Activated T-cell treated with anti-CD3 and anti-CD28 coated beads, Interleukin-2, amount 50 U/mL, for 72 hours (primary cell): ENCODE data around the gene TMEM140. TPM values are rescaled to one million over a fixed set of nuclear protein-coding genes. Genes with fewer than 3 reads are reported as not detected.
"Not testable (repeated sequence)": the region's sequence is repeated elsewhere in the genome, so short reads cannot be mapped to it uniquely, and the experiment has no call there.

ENCODE experiments used
- ATAC-seq, 2 donors: fragments of 150-1000 bp; cut with Tn5 transposase; replicated peaks in 1 of 2; 2 replicates each; pipeline ENCODE4 v1.10.0; 2021; ENCODE audit warnings: moderate library complexity in 2 of 2, mild to moderate bottlenecking in 1 of 2
- DNase-seq, 2 donors: peaks; one replicate each; pipeline ENCODE4 v3.0.0; 2021 to 2022; ENCODE audit warnings: mixed read lengths in 1 of 2
- H3K27ac Mint-ChIP-seq: one replicate; pipeline ENCODE4 v1.8.0; 2022; ENCODE audit warnings: mild to moderate bottlenecking, moderate library complexity, mixed read lengths
- H3K27me3 Mint-ChIP-seq: one replicate; pipeline ENCODE4 v1.8.0; 2022; ENCODE audit warnings: low read depth, mixed read lengths
- H3K36me3 Mint-ChIP-seq, 2 donors: one replicate each; pipeline ENCODE4 v1.8.0; 2022; ENCODE audit warnings: mixed read lengths in 2 of 2, mild to moderate bottlenecking in 1 of 2; ENCODE audit not compliant: insufficient read depth in 2 of 2
- H3K4me1 Mint-ChIP-seq: one replicate; pipeline ENCODE4 v1.8.0; 2022; ENCODE audit warnings: low read depth, mixed read lengths
- H3K4me3 Mint-ChIP-seq, 2 donors: one replicate each; pipeline ENCODE4 v1.8.0; 2022; ENCODE audit warnings: mild to moderate bottlenecking in 2 of 2, mixed read lengths in 2 of 2, moderate library complexity in 2 of 2
- H3K9me3 Mint-ChIP-seq, 2 donors: one replicate each; pipeline ENCODE4 v1.8.0; 2022; ENCODE audit warnings: mixed read lengths in 2 of 2
- total RNA-seq, 2 donors: library from RNA; stranded (reverse); gene quantifications; one replicate each; pipeline ENCODE4 v1.2.3, GENCODE V29; 2022

The TMEM140 gene
- total RNA-seq, 2 donors from 2014 or later = 26.4 to 37.0 TPM

DNA sequence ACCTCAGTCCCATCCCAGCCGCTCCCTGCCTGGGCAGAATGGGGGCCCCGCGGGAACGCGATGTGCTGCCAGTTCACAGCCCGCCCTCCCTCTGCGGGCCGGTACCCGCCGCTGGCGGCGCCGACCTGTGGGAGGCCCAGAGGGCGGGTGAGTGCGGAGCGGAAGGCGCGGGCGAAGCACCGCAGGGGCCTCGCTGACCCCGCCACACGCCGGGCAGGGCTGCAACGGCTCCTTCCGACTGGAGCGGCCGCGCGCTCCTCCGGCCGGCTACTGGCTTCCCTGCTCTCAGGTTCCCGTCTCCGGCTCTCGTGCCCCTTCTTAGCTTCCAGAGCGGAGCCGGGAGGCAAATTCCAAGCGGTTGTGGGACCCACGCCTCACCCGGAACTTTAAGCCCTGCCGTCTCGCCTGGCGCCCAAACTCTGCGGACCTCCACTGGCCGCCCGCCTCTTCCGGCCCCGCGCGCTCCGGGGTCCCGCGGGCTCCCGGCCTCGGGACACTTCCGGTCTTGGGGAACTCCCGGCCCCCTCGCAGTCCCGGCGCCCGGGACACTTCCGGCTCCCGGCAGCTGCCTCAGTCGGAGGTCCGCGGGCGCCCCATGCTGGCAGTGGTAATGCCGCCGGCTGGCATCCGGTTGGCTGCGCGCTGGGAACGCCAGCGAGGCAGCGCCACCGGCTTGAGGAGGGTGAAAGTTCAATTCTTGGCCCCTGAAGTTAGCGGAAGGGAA is 22.6 kb downstream of the TMEM140 start, which contains the start of gene CYREN:
Gene CYREN, minus strand, starts transcription at position 434 of the 724 bp plus-strand sequence. CDS start 1,785 bp downstream, outside the sequence.
- Mint-ChIP-seq H3K4me1 (peaks cover 50% of the 10 kb centered on the region), H3K27me3 (no peaks in the 10 kb centered on the region), H3K9me3 (no peaks in the 10 kb centered on the region), H3K36me3 (peaks cover 3 to 13% of the 10 kb centered on the region in 2 donors), H3K4me3 (peak within 1 kb of the TSS; percentile 93 to 94), H3K27ac (peak within 1 kb of the TSS; percentile 96)
- DNase-seq (peak; percentile 94), ATAC-seq (peak; percentile 86)

DNA sequence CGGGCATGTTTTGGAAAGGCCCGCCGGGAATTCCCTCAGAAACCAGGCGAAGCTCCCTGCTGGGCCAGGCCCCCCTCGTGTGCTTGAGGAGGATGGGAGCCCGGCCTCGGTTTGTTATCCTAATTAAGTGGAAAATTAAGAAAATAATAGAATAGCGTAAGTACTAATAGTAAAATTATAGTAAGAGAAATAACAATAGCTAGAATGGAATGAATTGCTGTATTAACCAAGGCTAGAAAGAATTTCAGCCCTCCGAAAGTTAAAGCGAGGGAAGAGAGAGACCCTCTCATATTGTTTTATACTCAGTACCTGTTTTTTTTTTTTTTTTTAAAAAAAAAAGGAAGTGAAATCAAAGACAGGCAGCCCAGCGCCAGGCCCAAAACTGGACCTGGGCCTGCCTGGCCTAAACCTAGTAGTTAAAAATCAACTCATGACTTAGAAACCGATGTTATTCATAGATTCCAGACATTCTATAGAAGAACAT is 23.2 kb downstream of the TMEM140 start:
- not testable (repeated sequence) for ATAC-seq, H3K9me3 Mint-ChIP-seq, H3K27me3 Mint-ChIP-seq, DNase-seq
- Mint-ChIP-seq H3K4me3 (peak overlapping the region; percentile 93 to 94), H3K36me3 (peaks cover 3 to 13% of the 10 kb centered on the region in 2 donors), H3K27ac (peak overlapping the region; percentile 96), H3K4me1 (peaks cover 50% of the 10 kb centered on the region)

DNA sequence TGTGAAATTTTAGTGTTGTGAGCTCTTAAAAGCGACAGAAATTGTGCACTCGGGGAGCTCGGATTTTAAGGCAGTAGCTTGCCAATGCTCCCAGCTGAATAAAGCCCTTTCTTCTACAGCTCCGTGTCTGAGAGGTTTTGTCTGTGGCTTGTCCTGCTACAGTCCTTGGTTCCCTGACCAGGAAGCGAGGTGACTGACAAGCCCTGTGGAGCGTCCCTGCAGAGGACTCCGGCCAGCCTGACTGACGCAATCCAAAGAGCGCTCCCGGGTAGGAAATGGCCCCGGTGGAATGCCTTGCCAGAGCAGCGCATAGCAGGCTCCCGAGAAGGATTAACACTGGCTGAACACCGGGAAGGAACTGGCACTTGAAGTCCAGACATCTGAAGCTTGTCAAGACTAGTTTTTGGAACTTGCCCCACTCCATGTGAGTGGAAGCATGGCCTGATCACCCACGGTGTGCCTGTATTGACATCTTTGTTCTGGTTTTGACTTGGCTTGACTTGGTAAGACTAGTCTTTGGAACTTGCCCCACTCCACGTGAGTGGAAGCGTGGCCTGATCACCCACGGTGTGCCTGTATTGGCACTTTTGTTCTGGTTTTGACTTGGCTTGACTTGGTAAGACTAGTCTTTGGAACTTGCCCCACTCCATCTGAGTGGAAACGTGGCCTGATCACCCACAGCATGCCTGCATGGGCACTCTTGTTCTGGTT is 23.9 kb downstream of the TMEM140 start:
- not testable (repeated sequence) for H3K27me3 Mint-ChIP-seq, H3K9me3 Mint-ChIP-seq, ATAC-seq
- H3K4me3 Mint-ChIP-seq = peak overlapping the region; percentile 64 to 93
- DNase-seq = peak in 1 of 2 donors; percentile 37
- peaks cover 45% of the 10 kb centered on the region for H3K4me1 Mint-ChIP-seq
- H3K36me3 Mint-ChIP-seq = peaks cover 3 to 13% of the 10 kb centered on the region in 2 donors
- H3K27ac Mint-ChIP-seq = peak overlapping the region; percentile 52

DNA sequence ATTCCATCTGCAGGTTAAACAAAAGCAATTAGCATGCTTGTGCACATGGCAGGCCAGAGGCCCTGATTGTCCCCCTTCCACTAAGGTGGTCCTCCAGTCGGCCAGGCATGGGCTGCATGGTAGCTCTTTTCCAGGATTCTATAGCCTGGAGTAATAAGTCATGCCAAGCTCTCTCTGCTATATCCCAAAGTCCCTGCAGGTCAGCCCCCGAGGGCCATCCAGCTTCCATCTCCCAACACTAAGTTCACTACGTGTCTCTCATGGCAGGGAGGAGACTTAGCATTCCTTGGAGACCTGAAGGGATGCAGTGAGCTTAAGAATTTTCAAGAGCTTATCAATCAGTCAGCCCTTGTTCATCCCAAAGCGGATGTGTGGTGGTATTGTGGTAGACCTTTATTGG is 26.0 kb downstream of the TMEM140 start:
- not testable (repeated sequence) for H3K9me3 Mint-ChIP-seq, H3K27ac Mint-ChIP-seq, ATAC-seq, DNase-seq, H3K4me3 Mint-ChIP-seq, H3K36me3 Mint-ChIP-seq, H3K27me3 Mint-ChIP-seq
- peaks cover 26% of the 10 kb centered on the region for H3K4me1 Mint-ChIP-seq

DNA sequence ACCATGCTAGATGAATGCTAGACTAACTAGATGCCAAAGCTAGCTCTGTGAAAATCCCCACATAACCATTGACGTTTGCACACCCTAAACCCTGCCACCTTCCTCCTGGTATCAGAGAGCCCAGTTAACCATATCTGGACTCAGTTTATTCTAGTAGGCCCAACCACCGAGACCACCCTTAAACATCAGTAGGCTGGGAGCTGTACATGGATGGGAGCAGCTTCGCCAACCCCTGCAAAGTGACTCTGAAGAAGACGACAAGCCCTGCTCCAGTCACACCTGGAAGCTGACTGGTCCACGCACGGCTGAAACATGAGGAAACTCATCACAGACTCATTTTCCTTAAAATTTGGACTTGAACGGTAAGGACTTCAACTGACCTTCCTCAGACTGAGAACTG is 27.1 kb downstream of the TMEM140 start:
- ATAC-seq (no peak), DNase-seq (no peak)
- Mint-ChIP-seq H3K36me3 (peaks cover 6 to 7% of the 10 kb centered on the region in 2 donors), H3K4me1 (peaks cover 17% of the 10 kb centered on the region), H3K9me3 (peaks cover 4 to 5% of the 10 kb centered on the region in 2 donors), H3K4me3 (no peak overlapping the region), H3K27me3 (no peaks in the 10 kb centered on the region), H3K27ac (no peak overlapping the region)

DNA sequence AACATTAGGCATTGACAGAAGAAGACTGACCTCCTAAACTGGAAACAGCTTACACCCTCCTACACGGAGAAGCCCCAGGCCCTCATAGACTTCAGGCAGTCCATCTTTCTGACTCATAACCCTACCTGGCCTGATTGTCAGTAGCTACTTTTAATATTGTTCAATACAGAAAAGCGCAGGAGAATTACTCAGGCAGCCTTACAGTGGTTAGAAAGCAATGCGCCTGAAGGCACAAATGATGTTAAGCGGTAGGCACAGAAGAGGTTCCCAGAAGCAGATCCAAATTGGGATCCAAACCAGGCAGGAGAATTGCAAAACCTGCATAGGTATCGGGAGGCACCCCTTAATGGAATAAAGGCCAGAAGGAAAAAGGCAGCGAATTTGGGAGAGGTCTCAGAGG is 28.1 kb downstream of the TMEM140 start:
- ATAC-seq = no peak
- no peak overlapping the region for H3K4me3 Mint-ChIP-seq
- H3K27me3 Mint-ChIP-seq = no peaks in the 10 kb centered on the region
- peaks cover 6 to 7% of the 10 kb centered on the region in 2 donors for H3K9me3 Mint-ChIP-seq
- DNase-seq = no peak
- no peak overlapping the region for H3K27ac Mint-ChIP-seq
- H3K4me1 Mint-ChIP-seq = peaks cover 19% of the 10 kb centered on the region
- H3K36me3 Mint-ChIP-seq = peaks cover 11 to 13% of the 10 kb centered on the region in 2 donors

DNA sequence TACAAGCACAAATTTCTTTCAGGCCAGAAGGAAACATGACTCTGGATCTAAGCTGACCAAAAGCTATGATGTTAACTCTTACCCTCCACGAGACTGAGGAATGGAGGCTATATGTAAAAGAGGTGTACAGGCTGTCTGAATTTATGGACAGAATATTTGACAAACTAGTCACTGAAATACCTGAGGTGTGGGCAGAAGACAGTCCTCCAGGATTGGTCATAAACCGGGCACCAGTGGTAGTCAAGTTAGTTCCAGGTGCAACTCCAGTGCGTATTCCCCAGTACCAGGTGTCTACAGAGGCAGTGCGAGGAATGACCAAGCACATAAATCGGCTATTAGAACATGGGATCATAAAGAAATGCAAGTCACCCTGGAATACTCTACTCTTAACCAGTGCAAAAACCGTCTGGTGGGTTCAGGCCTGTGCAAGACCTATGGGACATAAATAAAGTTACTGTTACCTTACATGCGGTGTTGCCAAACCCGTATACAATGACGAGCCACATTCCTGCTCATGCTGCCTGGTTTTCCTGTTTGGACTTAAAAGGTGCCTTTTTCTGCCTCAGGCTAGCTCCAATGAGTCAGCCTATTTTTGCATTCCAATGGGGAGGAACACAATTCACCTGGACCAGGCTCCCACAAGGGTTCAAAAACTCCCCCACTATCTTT is 29.3 kb downstream of the TMEM140 start:
- Mint-ChIP-seq H3K4me1 (peaks cover 8% of the 10 kb centered on the region), H3K36me3 (peaks cover 18 to 23% of the 10 kb centered on the region in 2 donors), H3K4me3 (no peak overlapping the region), H3K27me3 (no peaks in the 10 kb centered on the region), H3K27ac (no peak overlapping the region), H3K9me3 (peaks cover 11 to 13% of the 10 kb centered on the region in 2 donors)
- no peak for DNase-seq
- no peak for ATAC-seq

DNA sequence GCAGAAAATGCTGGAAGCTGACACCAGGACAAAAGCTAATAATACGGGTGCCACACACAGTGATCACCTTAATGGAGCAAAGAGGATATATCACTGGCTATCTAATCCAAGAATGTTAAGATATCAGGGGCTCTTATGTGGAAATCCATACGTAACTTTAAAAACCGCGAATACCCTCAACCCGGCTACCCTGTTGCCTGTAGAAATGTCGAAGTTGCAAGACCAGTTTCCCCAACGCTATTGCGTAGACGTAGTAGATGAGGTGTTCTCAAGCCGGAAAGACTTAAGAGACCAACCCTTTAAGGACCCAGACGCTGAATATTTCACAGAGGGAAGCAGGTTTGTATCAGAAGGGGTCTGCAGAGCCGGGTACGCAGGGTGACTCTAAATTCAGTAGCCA is 30.5 kb downstream of the TMEM140 start:
- peaks cover 24 to 32% of the 10 kb centered on the region in 2 donors for H3K36me3 Mint-ChIP-seq
- no peak overlapping the region for H3K4me3 Mint-ChIP-seq
- DNase-seq = no peak
- ATAC-seq = no peak
- H3K27me3 Mint-ChIP-seq = no peaks in the 10 kb centered on the region
- H3K27ac Mint-ChIP-seq = no peak overlapping the region
- peaks cover 12 to 13% of the 10 kb centered on the region in 2 donors for H3K9me3 Mint-ChIP-seq
- peaks cover 6% of the 10 kb centered on the region for H3K4me1 Mint-ChIP-seq

DNA sequence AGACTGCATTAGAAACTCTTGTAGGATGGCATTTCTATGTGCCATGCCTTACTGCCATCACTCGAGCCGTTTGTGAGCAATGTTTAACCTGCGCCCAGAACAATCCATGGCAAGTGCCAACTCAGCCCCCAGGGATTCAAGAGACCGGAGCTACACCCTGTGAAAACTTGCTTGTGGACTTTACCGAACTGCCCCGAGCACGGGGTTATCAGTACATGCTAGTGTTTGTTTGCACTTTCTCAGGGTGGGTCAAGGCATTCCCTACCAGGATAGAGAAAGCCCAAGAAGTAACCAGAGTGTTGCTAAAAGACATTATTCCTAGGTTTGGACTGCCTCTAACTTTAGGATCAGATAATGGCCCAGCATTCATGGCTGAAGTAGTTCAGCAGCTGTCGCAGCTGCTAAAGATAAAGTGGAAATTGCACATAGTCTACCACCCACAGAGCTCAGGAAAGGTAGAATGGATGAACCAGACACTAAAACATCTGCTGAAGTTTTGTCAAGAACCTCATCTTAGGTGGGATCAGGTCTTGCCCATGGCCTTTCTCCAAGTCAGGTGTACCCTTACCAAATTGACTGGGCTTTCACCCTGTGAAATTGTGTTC is 31.6 kb downstream of the TMEM140 start:
- Mint-ChIP-seq H3K4me1 (peaks cover 6% of the 10 kb centered on the region), H3K27ac (no peak overlapping the region), H3K4me3 (no peak overlapping the region), H3K9me3 (peaks cover 12 to 13% of the 10 kb centered on the region in 2 donors), H3K36me3 (peaks cover 28 to 41% of the 10 kb centered on the region in 2 donors), H3K27me3 (no peaks in the 10 kb centered on the region)
- ATAC-seq = no peak
- DNase-seq = no peak

DNA sequence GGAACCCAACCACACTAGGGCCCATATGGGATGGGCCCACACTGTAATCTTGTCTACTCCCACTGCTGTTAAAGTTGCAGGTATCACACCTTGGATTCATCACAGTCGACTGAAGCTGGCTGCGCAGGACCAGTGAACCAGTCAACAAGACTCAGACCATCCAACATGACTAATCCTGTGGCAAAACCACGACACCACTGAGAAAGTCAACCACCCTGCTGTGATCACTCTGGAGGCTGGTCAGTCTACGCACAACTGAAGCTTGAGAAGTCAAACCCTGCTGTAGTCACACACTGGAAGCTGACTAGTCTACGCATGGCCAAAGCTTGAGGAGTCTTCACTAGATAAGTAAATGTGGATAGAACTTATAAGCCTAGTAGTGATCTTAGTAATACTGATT is 32.2 kb downstream of the TMEM140 start:
- Mint-ChIP-seq H3K27ac (no peak overlapping the region), H3K4me3 (no peak overlapping the region), H3K36me3 (peaks cover 29 to 44% of the 10 kb centered on the region in 2 donors), H3K9me3 (peaks cover 12 to 13% of the 10 kb centered on the region in 2 donors), H3K27me3 (no peaks in the 10 kb centered on the region), H3K4me1 (peaks cover 6% of the 10 kb centered on the region)
- peak in 1 of 2 donors; percentile 48 for DNase-seq
- ATAC-seq = peak; percentile 80 to 81

DNA sequence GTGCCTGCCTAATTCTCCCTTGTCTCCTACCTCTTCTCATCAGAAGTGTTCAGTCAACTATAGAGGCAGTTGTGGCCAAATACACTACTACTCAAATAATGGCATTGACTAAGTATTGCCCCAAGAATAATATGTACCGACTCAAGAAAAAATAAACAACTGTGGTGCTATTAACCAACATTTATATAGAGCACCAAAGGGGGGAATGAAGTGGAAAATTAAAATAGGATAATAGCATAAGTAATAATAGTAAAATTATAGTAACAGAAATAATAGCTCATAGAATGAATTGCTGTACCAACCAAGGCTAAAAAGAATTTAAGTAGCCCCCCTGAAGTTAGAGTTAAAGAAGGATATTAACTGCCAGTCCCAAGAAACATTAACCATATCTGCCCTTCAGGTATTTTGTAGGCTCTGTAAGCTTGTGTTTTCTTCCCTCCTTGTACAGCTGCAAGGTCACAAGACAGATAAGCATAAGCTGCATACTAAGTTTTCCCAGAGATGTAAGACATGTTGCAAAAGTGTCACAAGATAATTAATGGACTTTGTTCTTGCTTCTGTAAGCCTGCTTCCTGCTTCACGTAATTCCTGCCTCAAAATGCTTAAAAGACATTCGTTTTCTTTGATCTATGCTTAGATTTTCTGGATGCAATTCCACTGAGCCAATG is 33.5 kb downstream of the TMEM140 start:
- H3K27me3 Mint-ChIP-seq = no peaks in the 10 kb centered on the region
- peaks cover 29 to 49% of the 10 kb centered on the region in 2 donors for H3K36me3 Mint-ChIP-seq
- peaks cover 12 to 13% of the 10 kb centered on the region in 2 donors for H3K9me3 Mint-ChIP-seq
- H3K4me3 Mint-ChIP-seq = no peak overlapping the region
- H3K4me1 Mint-ChIP-seq = peaks cover 6% of the 10 kb centered on the region
- DNase-seq (no peak), ATAC-seq (no peak)
- H3K27ac Mint-ChIP-seq = no peak overlapping the region
